ENCODE data around the gene QSOX2.

DNA sequence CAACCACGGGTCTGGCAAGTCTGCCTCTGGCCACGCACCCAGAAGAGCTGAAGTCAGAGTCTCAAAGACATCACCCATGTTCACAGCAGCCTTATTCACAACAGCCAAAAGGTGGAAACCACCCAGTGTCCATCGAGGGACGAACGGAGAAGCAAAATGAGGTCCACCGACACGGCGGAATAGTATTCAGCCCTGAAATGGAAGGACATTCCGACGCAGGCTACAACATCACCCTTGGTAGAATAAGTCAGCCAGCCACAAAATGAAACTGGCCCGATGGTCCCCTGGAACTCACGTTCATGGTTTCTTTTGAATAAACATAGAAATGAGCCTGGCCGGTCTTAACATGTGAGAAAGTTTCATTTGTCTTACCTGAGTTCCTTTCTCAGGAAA lies 41.4 kb upstream of the QSOX2 start:
- TF ChIP-seq EZH2 (optimal IDR thresholded peaks at IDR 0.05; ENCODE audit: low read depth, low read length): no peak
- TF ChIP-seq, protein P1, sequence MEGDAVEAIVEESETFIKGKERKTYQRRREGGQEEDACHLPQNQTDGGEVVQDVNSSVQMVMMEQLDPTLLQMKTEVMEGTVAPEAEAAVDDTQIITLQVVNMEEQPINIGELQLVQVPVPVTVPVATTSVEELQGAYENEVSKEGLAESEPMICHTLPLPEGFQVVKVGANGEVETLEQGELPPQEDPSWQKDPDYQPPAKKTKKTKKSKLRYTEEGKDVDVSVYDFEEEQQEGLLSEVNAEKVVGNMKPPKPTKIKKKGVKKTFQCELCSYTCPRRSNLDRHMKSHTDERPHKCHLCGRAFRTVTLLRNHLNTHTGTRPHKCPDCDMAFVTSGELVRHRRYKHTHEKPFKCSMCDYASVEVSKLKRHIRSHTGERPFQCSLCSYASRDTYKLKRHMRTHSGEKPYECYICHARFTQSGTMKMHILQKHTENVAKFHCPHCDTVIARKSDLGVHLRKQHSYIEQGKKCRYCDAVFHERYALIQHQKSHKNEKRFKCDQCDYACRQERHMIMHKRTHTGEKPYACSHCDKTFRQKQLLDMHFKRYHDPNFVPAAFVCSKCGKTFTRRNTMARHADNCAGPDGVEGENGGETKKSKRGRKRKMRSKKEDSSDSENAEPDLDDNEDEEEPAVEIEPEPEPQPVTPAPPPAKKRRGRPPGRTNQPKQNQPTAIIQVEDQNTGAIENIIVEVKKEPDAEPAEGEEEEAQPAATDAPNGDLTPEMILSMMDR (IDR thresholded peaks at IDR 0.05; ENCODE audit: low read length): no peak
